ENCODE results near the gene TPPP3.

DNA sequence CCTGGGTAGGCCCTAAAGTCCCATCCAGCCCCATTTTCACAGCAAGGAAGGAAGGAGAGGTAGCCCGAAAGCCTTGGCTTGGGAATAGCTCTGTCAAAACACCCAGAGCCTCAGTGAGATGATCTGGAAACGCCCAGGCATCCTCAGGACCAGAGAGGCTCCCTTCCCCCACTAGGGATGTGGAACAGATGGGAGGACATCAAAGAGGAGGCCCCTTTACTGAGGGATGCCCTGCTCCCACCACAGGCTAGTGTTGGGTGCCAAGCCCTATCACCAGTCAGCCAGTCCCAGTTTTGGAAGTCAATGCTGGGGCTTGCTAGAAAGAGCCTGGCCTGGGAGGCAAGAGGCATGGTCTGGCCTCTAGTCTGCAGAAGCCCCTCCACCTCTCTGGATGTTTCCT lies 4.7 kb downstream of the TPPP3 start:
- TF ChIP-seq ZNF695 (CRISPR knock-in tag; IDR thresholded peaks at IDR 0.05), result no peak
- TF ChIP-seq CAMTA2 (CRISPR knock-in tag; conservative IDR thresholded peaks at IDR 0.05), result no peak
- TF ChIP-seq BACH1 (tag; IDR thresholded peaks at IDR 0.05), result no peak
- TF ChIP-seq, protein P1, sequence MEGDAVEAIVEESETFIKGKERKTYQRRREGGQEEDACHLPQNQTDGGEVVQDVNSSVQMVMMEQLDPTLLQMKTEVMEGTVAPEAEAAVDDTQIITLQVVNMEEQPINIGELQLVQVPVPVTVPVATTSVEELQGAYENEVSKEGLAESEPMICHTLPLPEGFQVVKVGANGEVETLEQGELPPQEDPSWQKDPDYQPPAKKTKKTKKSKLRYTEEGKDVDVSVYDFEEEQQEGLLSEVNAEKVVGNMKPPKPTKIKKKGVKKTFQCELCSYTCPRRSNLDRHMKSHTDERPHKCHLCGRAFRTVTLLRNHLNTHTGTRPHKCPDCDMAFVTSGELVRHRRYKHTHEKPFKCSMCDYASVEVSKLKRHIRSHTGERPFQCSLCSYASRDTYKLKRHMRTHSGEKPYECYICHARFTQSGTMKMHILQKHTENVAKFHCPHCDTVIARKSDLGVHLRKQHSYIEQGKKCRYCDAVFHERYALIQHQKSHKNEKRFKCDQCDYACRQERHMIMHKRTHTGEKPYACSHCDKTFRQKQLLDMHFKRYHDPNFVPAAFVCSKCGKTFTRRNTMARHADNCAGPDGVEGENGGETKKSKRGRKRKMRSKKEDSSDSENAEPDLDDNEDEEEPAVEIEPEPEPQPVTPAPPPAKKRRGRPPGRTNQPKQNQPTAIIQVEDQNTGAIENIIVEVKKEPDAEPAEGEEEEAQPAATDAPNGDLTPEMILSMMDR (IDR thresholded peaks at IDR 0.05 in 2 of 3, conservative IDR thresholded peaks at IDR 0.05 in 1 of 3; ENCODE audit: insufficient read depth in 2 of 3, low read depth in 1 of 3, low read length in 3 of 3), result no peak
- TF ChIP-seq, protein P2, sequence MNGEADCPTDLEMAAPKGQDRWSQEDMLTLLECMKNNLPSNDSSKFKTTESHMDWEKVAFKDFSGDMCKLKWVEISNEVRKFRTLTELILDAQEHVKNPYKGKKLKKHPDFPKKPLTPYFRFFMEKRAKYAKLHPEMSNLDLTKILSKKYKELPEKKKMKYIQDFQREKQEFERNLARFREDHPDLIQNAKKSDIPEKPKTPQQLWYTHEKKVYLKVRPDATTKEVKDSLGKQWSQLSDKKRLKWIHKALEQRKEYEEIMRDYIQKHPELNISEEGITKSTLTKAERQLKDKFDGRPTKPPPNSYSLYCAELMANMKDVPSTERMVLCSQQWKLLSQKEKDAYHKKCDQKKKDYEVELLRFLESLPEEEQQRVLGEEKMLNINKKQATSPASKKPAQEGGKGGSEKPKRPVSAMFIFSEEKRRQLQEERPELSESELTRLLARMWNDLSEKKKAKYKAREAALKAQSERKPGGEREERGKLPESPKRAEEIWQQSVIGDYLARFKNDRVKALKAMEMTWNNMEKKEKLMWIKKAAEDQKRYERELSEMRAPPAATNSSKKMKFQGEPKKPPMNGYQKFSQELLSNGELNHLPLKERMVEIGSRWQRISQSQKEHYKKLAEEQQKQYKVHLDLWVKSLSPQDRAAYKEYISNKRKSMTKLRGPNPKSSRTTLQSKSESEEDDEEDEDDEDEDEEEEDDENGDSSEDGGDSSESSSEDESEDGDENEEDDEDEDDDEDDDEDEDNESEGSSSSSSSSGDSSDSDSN (IDR thresholded peaks at IDR 0.05; ENCODE audit: borderline replicate concordance in 1 of 2, low read depth in 2 of 2, low read length in 2 of 2), result no peak
- TF ChIP-seq, protein P3, sequence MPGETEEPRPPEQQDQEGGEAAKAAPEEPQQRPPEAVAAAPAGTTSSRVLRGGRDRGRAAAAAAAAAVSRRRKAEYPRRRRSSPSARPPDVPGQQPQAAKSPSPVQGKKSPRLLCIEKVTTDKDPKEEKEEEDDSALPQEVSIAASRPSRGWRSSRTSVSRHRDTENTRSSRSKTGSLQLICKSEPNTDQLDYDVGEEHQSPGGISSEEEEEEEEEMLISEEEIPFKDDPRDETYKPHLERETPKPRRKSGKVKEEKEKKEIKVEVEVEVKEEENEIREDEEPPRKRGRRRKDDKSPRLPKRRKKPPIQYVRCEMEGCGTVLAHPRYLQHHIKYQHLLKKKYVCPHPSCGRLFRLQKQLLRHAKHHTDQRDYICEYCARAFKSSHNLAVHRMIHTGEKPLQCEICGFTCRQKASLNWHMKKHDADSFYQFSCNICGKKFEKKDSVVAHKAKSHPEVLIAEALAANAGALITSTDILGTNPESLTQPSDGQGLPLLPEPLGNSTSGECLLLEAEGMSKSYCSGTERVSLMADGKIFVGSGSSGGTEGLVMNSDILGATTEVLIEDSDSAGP (CRISPR knock-in tag; IDR thresholded peaks at IDR 0.05), result no peak
- TF ChIP-seq CHD2 (IDR thresholded peaks at IDR 0.05; ENCODE audit: low read depth, low read length), result no peak

Measured in K562 (cell line).